HG03108 (cell line): ENCODE measurements around the gene SYNGR3.
"Not testable (repeated sequence)": the region's sequence is repeated elsewhere in the genome, so short reads cannot be mapped to it uniquely, and the experiment has no call there.

Source experiments
- ATAC-seq: cut with Tn5 transposase; IDR thresholded peaks from one replicate; pipeline ENCODE4 v1.9.1; 2021; ENCODE audit warnings: moderate library complexity; ENCODE audit not compliant: unreplicated experiment

The SYNGR3 gene

GRCh38 chr16:1958715-1959268 is 31.0 kb upstream of the SYNGR3 start:
- no peak for ATAC-seq

DNA sequence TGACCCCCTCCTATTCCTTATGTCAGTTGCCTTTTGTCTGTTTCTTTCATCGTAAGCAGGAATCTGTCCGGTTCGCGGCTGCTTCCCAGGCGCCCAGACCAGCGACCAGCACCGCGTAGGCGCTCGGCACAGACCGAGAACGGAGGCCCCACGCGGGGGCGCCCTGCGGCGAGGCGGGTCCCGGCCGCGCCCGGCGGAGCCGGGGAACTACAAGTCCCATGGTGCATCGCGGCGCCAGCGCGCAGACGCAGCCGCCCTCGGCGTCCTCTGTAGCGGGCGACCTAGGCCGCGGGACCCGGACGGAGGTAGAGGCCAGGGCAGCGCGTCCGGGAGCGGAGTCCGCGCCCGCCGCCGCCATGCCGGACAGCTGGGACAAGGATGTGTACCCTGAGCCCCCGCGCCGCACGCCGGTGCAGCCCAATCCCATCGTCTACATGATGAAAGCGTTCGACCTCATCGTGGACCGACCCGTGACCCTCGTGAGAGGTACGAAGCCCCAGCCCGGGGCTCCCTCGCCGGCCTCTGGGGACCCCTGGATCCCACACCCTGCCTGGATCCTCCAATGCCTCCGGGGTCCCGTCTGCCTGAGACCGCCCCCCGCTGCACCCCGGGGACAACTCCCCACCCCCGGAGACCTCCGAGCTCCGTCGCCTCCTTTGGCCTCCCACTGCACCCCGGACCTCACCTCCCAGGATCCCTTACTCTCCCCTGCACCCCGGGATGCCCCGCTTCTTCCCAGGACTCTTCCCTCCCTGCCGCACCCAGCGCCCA is 30.3 kb upstream of the SYNGR3 start, which contains the start of gene NDUFB10:
TSS of gene NDUFB10 (plus strand) at position 270 of the 771 bp plus-strand sequence. CDS start at position 357, 87 bp downstream.
- ATAC-seq = peak; percentile 81

DNA sequence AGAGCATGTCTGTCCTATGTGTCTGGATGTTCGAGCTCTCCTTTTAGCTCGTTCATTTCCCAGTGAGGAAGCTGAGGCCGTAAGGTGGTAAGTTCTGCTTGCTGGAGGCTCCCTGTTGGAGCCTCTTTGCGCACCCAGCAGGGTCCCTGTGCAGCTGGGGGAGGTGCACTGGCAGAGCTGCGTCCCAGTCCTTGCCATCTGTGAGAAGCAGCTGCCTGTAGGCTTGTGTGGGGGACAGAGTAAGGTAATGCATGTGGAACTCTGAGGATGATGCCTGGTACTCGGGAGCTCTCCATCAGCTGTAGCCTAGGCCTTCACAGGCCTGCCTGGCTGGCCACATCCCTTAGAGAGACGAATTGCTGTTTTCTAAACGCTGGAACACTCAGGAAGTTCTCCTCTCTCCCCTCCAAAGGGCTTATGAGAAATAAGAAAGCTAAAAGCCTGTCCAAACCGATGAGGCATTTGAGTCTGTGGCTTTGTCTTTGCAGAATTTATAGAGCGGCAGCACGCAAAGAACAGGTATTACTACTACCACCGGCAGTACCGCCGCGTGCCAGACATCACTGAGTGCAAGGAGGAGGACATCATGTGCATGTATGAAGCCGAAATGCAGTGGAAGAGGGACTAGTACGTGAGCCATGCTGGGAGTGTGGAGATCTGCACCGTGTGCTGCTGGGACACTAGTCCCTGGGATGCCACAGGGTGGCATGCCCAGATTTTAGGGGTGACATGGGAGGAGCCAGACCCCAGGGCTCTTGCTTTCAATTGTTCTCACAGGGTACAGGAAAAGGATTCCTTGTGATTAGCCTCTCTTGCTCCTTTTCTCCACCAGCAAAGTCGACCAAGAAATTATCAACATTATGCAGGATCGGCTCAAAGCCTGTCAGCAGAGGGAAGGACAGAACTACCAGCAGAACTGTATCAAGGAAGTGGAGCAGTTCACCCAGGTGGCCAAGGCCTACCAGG is 28.8 kb upstream of the SYNGR3 start:
- ATAC-seq = no peak

DNA sequence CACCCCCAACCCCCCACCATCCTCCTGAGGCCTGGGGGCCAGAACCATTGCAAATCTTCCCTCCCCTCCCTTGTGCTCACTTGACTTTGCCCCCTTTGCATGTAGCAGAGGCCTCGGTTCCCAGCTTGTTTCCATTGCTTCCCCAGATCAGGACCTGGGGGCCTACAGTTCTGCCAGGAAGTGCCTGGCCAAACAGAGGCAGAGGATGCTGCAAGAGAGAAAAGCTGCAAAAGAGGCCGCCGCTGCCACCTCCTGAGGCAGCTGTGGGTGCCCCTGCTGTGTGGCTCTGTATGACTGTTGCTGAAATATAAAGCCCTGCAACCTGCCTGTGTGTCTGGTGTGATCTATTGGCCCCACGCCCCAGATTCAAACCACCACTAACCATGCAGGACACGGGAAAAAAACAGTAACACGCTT is 28.1 kb upstream of the SYNGR3 start:
- ATAC-seq = no peak

DNA sequence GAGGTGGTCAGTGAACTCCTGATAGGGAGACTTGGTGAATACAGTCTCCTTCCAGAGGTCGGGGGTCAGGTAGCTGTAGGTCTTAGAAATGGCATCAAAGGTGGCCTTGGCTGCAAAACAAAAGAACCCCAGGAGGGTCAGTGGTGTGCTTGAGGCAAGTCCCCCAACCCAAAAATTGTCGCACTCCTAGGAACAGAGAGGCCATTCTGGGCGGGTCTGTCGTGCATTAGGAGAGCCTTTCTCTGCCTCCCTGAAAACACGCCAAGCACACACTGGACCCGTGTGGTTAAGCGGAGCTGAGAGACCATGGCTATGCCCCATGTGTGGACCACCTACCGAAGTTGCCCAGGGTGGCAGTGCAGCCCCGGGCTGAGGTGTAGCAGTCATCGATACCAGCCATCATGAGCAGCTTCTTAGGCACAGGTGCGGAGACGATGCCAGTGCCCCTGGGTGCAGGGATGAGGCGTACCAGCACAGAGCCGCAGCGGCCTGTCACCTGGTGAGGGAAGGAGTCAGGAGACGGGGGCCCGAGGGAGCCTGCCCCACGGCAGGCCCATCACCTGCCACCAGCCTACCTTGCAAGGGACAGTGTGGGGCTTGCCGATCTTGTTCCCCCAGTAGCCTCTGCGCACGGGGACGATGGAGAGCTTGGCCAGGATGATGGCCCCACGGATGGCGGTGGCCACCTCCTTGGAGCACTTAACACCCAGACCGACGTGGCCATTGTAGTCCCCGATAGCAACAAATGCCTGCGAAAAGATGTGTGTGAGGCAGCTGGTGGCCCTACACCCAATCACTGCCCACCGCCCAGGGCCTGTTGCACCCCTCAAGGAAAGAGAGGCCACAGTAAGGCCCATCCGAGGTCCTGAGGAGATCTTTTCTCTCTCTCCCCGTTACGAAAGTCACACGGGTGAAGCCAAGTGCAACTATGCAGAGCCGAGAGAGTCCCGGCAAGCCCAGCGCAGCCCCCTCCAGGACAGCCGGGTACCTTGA is 27.3 kb upstream of the SYNGR3 start:
- not testable (repeated sequence) for ATAC-seq

- ATAC-seq = no peak
These were observed 25.8 kb upstream of the SYNGR3 start for GRCh38 chr16:1963806-1964505.

- peak; percentile 85 for ATAC-seq
These were observed 25.0 kb upstream of the SYNGR3 start, which contains the start of gene RPS2 for GRCh38 chr16:1964506-1965395. RPS2 (minus strand) TSS chr16:1964826; CDS start chr16:1964625, 201 bp downstream.

DNA sequence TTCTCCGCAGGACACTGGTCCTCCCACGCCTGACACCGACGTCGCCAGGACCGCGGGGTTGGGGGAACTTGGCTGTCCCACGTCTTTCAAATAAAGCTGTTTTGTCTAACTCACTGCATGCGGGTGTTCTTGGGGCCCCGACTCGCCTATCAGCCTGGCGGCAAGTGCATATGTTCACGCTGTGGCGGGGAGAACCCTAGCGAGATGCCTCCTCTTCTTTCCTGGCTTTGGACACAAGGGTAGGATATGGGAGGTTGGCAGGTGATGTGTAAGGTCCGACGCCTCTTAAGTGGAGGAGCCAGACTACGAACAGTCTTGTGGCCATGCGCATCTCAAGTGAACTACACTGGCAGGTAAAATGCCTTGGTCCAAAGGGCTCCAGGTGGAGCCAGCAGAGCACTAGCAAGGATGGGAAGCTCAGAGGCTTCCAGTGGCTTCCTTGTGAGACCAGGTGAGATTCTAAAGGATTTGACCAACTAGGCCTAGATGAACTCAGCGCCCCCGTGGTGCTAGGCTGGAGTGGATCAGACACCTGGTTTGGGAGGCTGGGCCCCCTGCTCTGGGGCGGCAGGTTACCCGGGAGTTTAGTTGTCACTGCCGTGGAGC is 24.3 kb upstream of the SYNGR3 start:
- no peak for ATAC-seq

DNA sequence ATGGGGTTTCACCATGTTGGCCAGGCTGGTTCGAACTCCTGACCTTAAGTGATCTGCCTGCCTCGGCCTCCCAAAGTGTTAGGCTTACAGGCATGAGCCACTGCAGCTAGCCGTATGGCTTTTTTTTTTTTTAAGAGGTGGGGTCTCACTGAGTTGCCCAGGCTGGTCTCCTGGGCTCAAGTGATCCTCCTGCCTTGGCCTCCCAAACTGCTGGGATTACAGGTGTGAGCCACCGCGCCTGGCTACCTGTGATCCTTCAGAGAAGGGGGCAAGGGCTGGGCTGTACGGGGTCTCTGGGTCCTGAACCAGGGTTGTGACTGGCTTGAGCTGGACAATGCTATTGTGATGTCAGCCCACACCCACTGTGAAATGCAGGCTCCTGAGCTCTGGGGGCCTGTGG is 23.3 kb upstream of the SYNGR3 start, which contains the start of gene RNF151:
TSS of gene RNF151 (plus strand) at position 397 of the 400 bp plus-strand sequence. CDS start 26 bp downstream, outside the sequence.
- ATAC-seq = no peak

DNA sequence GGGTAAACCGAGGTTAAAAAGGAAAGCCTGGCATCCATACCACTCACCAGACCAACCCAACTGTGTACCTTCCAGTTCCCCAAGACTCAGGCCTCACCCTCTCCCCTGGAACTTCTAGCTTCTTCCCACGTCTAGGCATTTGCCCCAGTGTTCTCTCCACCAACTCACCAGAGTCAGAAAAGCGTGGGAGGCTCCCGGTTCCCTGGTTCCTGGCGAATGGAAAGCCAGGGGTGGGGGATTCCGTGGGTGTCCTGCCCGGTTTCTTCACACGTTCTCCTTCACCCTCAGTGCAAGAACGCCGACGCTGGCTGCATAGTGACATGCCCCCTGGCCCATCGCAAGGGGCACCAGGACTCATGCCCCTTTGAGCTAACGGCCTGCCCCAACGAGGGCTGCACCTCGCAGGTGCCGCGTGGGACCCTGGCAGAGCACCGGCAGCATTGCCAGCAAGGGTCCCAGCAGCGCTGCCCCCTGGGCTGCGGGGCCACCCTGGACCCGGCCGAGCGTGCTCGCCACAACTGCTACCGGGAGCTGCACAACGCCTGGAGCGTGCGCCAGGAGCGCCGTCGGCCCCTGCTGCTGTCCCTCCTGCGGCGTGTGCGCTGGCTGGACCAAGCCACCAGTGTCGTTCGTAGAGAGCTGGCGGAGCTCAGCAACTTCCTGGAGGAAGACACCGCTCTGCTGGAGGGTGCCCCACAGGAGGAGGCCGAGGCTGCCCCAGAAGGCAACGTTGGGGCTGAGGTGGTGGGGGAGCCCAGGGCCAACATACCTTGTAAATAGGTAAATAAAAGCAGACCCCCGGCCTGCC is 21.4 kb upstream of the SYNGR3 start:
- ATAC-seq = no peak

DNA sequence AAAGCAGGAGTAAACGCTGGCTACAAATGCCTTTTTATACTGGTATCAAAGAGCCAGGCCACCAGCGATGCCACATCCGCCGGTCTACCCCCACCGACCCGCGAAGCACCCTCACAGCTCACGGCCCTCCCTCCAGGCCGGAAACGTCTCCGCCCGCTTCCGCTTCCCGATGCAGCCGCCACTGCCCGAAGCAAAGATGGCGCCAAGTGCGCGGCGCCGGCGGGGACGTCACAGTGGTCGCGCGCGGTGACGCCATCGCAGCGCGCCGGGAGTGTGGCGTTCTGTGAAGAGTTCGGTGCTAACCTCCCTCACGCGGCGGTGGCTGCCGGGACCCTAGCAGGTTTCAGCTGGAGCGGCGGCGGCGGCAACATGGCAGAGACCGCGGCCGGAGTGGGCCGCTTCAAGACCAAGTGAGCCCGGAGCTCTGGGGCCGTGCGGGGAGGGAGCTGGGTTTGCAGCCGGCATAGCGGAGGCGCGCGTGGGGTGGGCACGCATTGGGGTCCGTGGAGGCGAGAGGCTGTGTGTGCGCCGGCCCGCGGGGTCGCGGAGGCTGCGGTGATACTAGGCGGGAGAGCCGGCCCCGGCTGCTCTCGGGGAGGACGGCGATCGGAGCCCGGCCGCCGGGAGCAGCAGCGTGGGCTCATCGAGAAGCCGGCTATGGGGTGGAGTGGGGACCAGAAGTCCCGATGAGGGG is 17.8 kb upstream of the SYNGR3 start, which contains the start of gene TBL3:
TSS of gene TBL3 (plus strand) at position 258 of the 694 bp plus-strand sequence. CDS start at position 370, 112 bp downstream.
- ATAC-seq = peak; percentile 76

GRCh38 chr16:1972490-1972877 is 17.3 kb upstream of the SYNGR3 start:
- ATAC-seq = no peak

DNA sequence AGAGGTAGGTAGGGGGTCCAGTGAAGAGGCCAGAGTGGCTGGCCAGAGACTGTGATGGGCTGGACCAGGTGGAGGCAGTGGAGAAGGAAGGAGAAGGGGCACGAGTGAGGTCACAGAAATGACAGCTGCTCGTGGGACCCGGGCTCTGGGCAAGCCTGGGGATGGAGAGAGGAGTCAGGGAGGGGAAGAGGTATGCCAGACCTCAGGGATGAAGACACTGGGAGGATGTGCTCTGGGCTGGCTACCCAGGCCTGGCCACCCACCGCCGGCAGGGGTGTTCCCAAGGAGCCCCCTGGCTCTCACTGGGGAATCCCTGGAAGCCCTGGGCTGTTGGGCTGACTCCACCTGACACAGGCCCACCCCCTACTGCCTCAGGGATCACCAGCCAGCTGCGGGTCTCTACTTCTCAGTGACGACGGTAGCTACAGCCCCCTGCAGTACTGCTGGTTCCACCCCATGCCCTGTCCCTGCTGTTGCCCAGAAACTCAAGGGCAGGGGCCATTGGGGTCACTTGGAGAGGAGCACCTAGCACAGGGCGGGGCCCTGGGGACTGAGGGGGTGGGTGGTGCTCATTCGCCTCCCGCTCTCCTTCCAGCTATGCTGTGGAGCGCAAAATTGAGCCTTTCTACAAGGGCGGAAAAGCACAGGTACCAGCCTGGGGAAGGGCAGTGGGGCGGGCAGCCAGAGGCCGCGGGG is 16.2 kb upstream of the SYNGR3 start:
- no peak for ATAC-seq

DNA sequence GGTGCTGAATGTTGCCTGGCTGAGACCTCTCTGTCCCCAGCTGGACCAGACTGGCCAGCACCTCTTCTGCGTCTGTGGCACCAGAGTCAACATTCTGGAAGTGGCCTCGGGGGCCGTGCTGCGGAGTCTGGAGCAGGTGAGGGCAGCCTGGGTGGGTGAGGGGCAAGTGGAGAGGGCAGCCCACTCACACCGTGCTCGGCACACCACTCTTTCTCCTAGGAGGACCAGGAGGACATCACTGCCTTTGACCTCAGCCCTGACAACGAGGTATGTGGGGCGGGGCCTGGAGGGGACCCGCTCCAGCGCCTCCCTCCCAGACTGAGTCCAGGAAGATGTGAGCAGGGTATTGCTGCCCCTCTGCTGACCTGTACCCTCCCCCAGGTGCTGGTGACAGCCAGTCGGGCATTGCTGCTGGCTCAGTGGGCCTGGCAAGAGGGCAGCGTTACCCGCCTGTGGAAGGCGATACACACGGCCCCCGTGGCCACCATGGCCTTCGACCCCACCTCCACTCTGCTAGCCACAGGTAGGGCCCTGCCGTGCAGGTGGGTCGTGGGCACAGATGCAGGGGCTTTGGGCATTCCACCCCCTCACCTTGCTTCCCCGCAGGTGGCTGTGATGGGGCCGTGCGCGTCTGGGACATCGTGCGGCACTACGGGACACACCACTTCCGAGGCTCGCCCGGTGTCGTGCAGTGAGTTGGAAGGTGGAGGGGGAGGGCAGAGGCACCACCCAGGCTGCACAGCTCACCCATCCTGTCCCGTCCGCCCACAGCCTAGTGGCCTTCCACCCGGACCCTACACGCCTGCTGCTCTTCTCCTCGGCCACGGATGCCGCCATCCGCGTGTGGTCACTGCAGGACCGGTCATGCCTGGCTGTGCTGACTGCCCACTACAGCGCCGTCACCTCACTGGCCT is 15.4 kb upstream of the SYNGR3 start:
- no peak for ATAC-seq
